Measurements from ENCODE around the gene CHRNA5.

DNA sequence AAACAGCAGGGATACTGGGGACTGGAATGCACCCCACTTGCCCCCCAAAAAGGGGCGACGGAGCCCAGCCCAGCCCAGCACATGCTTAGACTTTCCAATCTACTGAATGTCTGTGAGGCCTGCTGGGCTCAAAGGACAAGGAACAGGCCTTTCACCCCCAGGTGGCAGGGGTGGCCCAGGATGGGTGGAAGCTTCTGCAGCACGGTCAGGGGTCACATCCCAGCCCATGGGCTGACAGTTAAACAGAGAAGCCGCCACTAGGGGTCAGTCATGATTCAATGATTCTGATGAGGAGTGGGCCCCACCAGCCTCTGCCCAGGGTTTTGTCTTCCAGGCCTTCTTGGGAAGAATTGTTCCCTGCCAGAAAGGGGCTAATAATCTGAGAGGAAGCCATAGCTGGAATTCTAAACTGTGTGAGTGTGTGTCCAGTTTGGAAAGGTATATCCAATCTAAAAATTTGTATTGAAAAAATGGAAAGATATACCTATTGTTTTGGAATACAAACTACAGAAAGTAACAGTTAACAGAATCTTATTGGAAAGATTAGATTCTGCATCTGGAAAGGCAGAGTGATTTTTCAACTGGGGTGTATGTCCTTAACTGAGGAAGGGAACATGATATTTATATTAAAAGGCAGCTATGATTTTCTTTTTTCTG, 73.5 kb downstream of the CHRNA5 start:
- TF ChIP-seq CTCF (IDR thresholded peaks at IDR 0.05; ENCODE audit: low read length) = peak; percentile 63
- TF ChIP-seq EZH2 (IDR thresholded peaks at IDR 0.05; ENCODE audit: borderline replicate concordance, low read length) = no peak
